Activated T-helper 9 cell treated with anti-CD3 and anti-CD28 coated beads, Interleukin-2, amount 50 U/mL, for 16 hours (primary cell): ENCODE data around the gene SATB2.

Experiments
- DNase-seq: peaks from one replicate; pipeline ENCODE4 v3.0.0-alpha.2; 2020; ENCODE audit warnings: low read depth

SATB2 gene

GRCh38 chr2:199257261-199258224 lies 200.2 kb downstream of the SATB2 start:
- DNase-seq = no peak

GRCh38 chr2:199230091-199230490 lies 227.6 kb downstream of the SATB2 start:
- DNase-seq = no peak

GRCh38 chr2:199228887-199229819 lies 228.6 kb downstream of the SATB2 start:
- no peak for DNase-seq

GRCh38 chr2:199223791-199224190 lies 233.9 kb downstream of the SATB2 start:
- DNase-seq = no peak

GRCh38 chr2:199220920-199221319 lies 236.8 kb downstream of the SATB2 start:
- no peak for DNase-seq

GRCh38 chr2:199219551-199219950 lies 238.2 kb downstream of the SATB2 start:
- DNase-seq = no peak
